ENCODE data around the gene CRISPLD2.

The CRISPLD2 gene, protein sequence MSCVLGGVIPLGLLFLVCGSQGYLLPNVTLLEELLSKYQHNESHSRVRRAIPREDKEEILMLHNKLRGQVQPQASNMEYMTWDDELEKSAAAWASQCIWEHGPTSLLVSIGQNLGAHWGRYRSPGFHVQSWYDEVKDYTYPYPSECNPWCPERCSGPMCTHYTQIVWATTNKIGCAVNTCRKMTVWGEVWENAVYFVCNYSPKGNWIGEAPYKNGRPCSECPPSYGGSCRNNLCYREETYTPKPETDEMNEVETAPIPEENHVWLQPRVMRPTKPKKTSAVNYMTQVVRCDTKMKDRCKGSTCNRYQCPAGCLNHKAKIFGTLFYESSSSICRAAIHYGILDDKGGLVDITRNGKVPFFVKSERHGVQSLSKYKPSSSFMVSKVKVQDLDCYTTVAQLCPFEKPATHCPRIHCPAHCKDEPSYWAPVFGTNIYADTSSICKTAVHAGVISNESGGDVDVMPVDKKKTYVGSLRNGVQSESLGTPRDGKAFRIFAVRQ

DNA sequence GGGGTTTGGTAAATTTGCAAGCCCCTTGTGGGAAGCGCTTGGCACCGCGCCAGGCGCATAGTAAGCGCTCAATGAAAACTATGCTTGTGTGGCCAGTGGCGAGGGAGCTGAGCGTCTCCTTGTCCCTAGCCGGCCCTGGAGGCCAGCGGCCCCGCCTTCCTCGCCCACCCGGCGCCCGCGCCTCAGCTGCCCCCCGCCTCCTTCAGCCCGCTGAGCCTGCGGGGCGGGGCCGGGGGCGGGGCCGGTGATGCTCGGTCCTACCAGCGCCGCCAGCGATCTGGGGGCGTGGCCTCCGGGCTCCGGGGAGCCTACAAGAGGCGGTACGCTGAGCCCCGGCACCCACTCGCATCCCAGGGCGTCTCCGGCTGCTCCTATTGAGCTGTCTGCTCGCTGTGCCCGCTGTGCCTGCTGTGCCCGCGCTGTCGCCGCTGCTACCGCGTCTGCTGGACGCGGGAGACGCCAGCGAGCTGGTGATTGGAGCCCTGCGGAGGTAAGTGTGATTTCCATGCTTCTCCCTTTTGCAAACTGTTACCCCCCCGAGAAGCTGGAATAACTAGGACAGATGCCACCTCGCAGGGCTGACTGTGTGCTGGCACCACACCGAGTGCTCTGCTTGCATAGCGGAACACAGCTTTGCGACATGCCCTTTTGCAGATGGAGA lies at the start of gene CRISPLD2:
CRISPLD2 (plus strand) TSS at position 342 of the 661 bp plus-strand sequence. CDS start 18,511 bp downstream, outside the sequence.
- DNase-seq: peak; percentile 40

DNA sequence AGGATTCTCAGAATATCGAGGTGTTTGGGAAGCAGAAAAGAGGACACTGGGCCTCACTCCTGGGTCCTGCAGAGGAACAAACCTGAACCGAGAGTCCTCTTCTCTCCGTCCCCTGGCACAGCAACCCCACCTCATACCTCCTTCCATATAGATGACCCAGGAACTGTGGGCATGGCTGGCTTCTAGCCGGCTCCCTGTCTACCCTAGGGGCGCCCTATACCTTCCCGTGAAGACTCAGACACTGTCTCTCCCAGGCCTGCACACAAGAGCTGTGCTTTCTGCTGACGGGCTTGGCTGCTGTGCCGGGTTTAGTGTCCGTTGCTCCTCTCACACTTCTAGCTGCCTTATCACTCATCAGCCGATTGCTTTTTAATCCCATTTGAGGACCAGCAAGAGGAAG lies 46.5 kb upstream of the CRISPLD2 start:
- no peak for DNase-seq

- no peak for DNase-seq
Measured at GRCh38 chr16:84774810-84775209, 45.0 kb upstream of the CRISPLD2 start.

DNA sequence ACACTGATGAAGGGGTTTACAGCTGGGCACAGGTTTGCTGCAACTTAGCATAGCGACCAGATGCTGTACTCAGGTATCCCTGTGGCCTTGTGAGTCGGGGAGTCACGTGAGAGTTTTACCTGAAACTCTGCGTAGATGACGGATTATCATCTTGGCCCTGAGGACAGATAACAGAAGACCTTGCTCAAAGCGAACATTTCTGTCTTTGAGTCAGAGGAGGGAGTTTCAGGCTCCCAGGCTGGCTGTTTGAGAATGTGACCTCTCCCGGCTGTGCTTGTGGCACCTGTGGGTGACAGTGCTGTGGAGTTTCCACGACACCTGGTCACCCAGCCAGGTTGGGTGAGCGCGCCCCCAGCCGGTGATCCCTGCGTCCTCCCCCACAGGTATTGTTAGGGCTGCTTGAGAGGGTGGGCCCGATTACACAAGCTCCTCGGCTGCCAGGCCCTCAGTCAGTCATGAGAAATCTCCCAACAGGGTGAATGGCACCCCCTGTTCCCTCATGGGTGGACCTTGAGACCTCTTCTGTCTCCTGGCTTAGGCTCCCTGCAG lies 44.4 kb upstream of the CRISPLD2 start:
- no peak for DNase-seq

DNA sequence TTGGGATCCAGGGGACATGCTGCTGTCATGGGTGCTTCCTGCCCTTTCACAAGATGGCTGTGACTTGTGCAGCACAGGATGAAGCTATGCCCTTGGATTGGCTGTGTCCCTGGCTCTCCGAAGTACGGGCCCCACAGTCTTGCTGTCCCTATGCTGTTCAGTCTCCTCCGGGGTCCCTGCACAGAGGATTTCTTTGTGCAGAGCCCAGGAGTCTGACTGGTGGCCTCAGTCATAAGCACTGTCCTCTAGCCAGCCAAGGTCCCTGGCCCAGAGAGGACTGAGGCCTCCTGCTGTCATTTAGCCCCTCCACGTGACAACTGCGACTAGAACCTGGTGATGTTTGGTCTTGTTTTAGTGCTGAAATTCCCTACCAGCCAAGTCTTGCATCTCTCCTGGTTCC lies 42.4 kb upstream of the CRISPLD2 start:
- DNase-seq: no peak

- no peak for DNase-seq
Measured at GRCh38 chr16:84778720-84779119, 41.1 kb upstream of the CRISPLD2 start.

GRCh38 chr16:84780063-84780462 lies 39.7 kb upstream of the CRISPLD2 start:
- no peak for DNase-seq

- DNase-seq: no peak
Measured at GRCh38 chr16:84780544-84781376, 39.0 kb upstream of the CRISPLD2 start.

DNA sequence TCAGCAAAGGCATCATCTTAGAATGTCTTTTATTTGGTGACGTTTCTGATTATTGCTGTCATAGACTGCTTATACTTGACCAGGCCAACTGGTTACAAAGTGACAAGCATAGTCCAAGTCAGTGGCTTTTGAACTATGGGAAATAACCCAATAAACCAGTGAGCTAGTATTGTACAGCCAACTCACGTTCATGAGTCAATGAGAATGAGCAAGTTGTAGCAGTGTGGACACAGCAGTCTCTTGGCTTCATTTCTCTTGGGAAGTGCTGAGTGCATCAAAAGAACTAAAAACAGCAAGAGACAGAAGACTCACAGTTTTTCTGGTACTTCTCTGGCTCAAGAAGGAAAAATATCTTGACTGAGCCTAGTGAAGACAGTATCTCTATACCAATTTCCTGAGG lies 36.9 kb upstream of the CRISPLD2 start:
- no peak for DNase-seq

- DNase-seq: no peak
Measured at GRCh38 chr16:84785843-84786581, 33.8 kb upstream of the CRISPLD2 start.

DNA sequence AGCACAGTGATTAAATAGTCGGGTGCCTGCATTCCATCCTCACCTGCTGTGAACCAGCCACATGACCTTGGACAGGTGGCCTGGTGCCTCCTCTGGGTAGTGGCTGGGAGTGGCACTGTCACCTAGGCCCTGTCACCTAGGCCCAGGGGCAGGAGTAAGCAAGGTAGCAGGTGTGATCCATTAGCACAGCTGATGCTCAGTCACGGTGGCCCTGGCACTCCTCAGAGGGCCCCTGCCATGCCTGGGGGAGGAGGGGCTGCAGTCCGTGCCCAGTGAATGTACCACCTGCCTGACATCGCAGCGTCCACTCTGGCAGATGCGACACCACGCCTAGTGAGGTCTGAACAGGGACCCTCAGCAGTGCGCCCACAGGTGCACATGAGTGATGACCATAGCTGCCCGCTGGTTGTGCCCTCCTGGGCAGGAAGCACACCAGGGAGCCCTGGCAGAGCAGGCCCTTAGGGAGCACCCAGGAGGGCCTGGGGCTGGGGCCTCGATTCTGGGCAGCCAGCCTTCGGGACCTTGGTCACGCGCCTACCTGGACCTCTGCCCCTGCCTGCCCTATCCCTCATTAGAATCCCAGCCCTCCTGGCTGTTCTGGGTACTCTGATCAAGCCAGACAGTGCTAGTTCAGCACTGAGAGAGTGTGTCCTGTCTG lies 33.1 kb upstream of the CRISPLD2 start:
- DNase-seq: no peak

DNA sequence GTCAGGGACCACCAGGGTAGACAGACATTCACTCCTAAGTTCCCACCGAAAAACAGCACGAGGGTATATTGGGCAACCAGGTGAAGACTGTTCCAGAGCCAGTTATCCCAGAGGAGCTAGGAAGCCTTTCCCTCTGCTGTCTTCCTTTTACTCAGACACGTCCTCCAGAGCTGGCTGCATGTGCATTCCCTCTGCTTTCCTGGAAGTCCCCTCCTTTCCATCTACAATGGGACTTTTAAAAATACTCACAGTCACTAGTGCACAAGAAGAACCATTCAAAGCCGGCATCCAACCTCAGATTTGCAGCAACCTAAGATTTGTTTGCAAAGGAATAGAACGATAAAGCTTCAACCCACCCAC lies 32.5 kb upstream of the CRISPLD2 start:
- no peak for DNase-seq

GRCh38 chr16:84788920-84789391 lies 30.8 kb upstream of the CRISPLD2 start:
- DNase-seq: no peak

DNA sequence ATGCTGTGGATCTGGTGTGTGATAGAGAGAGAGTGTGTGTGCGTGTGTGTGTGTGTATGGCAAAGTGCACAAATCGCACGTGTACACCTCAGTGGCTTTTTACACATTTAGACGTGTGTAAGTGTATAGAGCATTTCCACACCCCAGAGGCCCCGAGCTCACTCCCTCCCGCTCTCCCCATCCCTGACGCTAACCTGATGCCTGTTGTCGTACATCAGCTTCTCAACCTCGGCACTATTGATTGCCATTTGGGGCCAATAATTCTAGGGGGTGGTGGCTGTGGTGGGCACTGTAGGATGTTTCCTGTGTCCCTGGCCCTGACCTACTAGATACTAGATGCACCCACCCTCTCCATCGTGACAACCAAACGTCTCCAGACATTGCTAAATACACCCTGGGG lies 30.4 kb upstream of the CRISPLD2 start:
- no peak for DNase-seq

DNA sequence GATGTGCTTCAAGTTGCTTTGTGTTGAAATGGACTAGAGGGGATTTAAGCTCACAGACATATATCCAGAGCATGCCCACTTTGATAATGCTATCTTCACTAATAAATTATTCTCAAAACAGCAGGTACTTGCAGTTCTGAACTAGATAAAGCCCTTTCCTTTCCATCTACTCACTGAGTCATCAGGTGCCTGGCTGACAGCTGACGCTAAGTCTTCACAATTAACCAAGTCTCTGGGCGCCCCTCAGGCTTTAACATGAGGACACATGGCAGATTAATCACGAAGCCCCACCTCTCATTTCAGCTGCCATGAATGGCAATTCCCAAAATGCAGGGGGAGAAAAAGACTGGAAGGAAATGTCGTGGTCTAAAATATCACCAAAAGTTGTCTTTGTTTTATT lies 29.5 kb upstream of the CRISPLD2 start:
- no peak for DNase-seq

DNA sequence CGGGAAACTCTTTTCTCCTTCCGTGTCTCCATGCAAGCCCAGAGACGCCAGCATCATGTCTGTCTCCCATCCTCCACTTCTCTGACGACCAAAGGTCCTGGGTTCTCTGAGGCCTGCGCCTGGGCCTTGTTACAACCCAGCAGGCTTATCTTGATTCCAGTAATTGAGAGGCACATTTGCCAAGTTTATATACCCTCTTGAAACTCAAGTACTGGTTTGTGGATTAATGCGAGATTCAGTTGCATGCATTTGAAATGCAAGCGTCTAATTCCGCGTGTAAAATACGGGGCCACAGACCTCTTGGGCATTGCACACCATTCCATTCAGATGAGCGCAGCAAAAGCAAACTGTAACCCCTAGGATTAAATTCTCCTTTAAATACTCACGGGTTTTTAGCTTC lies 28.7 kb upstream of the CRISPLD2 start:
- no peak for DNase-seq

GRCh38 chr16:84791501-84791900 lies 28.3 kb upstream of the CRISPLD2 start:
- DNase-seq: no peak

DNA sequence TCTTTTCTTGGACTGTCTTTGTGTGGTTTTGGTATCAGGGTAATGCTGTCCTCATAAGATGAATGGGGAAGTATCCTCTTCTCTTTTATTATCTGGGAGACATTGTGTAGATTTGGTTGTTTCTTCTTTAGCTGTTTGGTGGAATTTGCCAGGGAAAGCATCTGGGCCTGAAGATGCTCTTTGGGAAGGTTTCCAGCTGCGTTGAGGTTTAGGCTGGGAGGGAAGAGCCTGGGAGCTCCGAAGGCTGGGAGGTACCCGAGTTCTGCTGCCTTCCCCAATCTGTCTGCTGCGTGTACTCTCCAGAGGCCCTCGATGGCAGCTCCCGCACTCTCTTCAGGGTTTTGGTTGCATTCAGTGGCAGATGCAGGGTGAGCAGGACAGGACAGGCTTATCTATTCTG lies 25.6 kb upstream of the CRISPLD2 start:
- no peak for DNase-seq

DNA sequence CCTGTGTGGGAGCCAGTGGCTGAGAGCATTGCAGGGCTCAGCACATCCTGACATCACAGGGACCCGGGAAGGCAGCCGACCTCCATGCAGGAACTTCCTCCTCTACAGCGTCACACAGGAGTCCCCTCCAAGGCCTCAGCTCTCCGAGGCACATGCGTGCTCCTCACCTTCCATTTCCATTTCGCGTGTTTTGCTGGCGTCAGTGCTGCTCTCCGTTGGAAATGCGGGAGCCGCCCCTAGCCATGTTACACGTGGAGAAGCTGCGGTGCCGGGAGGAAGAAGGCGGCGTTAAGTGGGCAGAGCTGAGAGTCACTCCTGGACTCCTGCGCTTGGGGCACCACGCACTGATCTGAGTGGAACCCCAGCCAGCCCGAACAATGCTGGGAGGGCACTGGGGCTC lies 25.2 kb upstream of the CRISPLD2 start:
- no peak for DNase-seq

DNA sequence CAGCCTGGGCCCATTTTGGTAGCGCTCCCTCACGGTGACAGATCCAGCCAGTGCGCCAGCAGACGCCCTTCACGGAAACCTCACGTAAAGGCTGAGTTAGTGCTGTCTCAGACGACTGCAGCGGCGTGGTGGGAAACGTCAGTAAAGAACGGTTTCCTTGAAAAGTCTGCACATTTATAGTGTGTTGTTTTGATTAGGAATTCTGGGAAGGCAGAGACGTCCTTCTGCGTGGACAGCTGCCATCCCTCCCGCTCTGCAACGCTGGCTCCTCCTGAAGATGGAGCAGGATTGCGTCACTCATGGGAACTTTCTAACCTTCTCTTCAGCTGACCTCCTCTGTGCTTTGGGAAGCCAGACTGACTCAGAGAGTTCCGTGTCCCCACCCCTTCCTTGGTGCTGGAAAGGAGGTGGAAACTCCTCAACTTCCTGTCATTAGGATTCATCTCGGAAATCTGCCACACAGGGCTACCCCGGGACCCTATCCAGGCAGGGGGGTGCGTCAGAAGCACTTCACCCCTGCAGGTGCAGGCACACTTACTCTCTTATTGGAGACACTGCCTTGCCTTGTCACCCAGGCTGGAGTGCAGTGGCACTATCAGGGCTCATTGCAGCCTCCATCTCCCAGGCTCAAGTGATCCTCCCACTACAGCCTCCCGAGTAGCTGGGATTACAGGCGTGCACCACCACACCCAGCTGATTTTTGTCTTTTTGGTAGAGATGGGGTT lies 24.3 kb upstream of the CRISPLD2 start:
- DNase-seq: no peak
